Motor neuron (in vitro differentiated cells): ENCODE results near the gene CLPTM1L. TPM values are rescaled to one million over a fixed set of nuclear protein-coding genes. Genes with fewer than 3 reads are reported as not detected.

ENCODE experiments used
- ATAC-seq, 8 experiments: fragments of 200-7000 bp; cut with Tn5 transposase; replicated peaks in 6 of 8; 2 replicates each; pipeline ENCODE4 v1.8.0; 2021; ENCODE audit warnings: mild to moderate bottlenecking in 8 of 8, moderate library complexity in 8 of 8
- H3K27ac ChIP-seq, 2 donors: fragments of 250-450 bp; sonication (Bioruptor Pico); 2 replicates each; pipeline ENCODE4 v1.9.0; 2021; ENCODE audit warnings: antibody characterized with exemption in 2 of 2, mild to moderate bottlenecking in 2 of 2, moderate library complexity in 1 of 2
- H3K4me1 ChIP-seq, 2 donors: fragments of 250-450 bp; sonication (Bioruptor Pico); replicated peaks in 1 of 2; 2 replicates each; pipeline ENCODE4 v1.6.1; 2021; ENCODE audit warnings: antibody characterized with exemption in 2 of 2, mild to moderate bottlenecking in 2 of 2, moderate library complexity in 1 of 2
- H3K4me3 ChIP-seq, 5 donors: fragments of 250-450 bp; sonication (Bioruptor Pico); 2 replicates each; pipeline ENCODE4 v1.9.0; 2021; ENCODE audit warnings: antibody characterized with exemption in 5 of 5, mild to moderate bottlenecking in 5 of 5, moderate library complexity in 4 of 5
- WGBS, 10 experiments: fragments of 450-650 bp; shearing (Covaris generic); methylation state at CpG; one replicate each; pipeline ENCODE4 v1.0.0; 2022; 5-methylcytosine and 5-hydroxymethylcytosine counted together
- in situ Hi-C, 9 experiments: fragments of 400-800 bp; cut with MboI; loops; one replicate each; pipeline ENCODE4 v1.15.0; 2021; ENCODE audit warnings: low sequenced_read_pairs in 9 of 9, low pct_unique_long_range_greater_than_20kb in 2 of 9; ENCODE audit not compliant: unreplicated experiment in 9 of 9
- total RNA-seq, 8 experiments: library from RNA; unstranded; fragments of 300-600 nt; gene quantifications; 2 replicates each; pipeline versions ENCODE4 v1.2.3 to v1.2.4, GENCODE V29; 2022

Gene CLPTM1L
- total RNA-seq, 8 experiments from 2014 or later, result 42.4 to 132 (median 77.7) TPM

GRCh38 chr5:1322955-1323802 lies 21.7 kb downstream of the CLPTM1L start:
- Histone ChIP-seq H3K4me3 (no peak overlapping the region), H3K27ac (no peak overlapping the region), H3K4me1 (no peaks in the 10 kb centered on the region)
- in situ Hi-C loops, result no loop called here
- WGBS, 10 experiments, result 40 to 100% (median 90%) methylated on average over 1 to 6 of the region's 24 CpGs; no CpG with 5 or more reads in 3 of the 10 experiments
- no peak for ATAC-seq

- Histone ChIP-seq H3K4me3 (no peak overlapping the region), H3K27ac (no peak overlapping the region), H3K4me1 (no peaks in the 10 kb centered on the region)
- no peak for ATAC-seq
- in situ Hi-C loops, result no loop called here
- 80 to 100% (median 96%) methylated on average over 1 to 5 of the region's 22 CpGs; no CpG with 5 or more reads in 3 of the 10 experiments for WGBS, 10 experiments
Measured at GRCh38 chr5:1322036-1322900, 22.6 kb downstream of the CLPTM1L start.

- no peaks in the 10 kb centered on the region for H3K4me1 ChIP-seq
- no peak for ATAC-seq
- 97 to 100% (median 100%) methylated on average over 1 to 7 of the region's 16 CpGs; no CpG with 5 or more reads in 6 of the 10 experiments for WGBS, 10 experiments
- no peak overlapping the region for H3K27ac ChIP-seq
- in situ Hi-C loops, result no loop called here
- H3K4me3 ChIP-seq, result no peak overlapping the region
Measured at GRCh38 chr5:1321576-1321975, 23.3 kb downstream of the CLPTM1L start.

- no peak overlapping the region for H3K27ac ChIP-seq
- WGBS, 10 experiments, result 50 to 93% (median 84%) methylated on average over 1 to 23 of the region's 36 CpGs; no CpG with 5 or more reads in 2 of the 10 experiments
- no peaks in the 10 kb centered on the region for H3K4me1 ChIP-seq
- no peak for ATAC-seq
- in situ Hi-C loops, result no loop called here
- H3K4me3 ChIP-seq, result no peak overlapping the region
Measured at GRCh38 chr5:1320436-1321344, 24.2 kb downstream of the CLPTM1L start.

GRCh38 chr5:1319436-1320256 lies 25.3 kb downstream of the CLPTM1L start:
- 83 to 100% (median 98%) methylated on average over 1 to 12 of the region's 21 CpGs; no CpG with 5 or more reads in 5 of the 10 experiments for WGBS, 10 experiments
- H3K27ac ChIP-seq, result no peak overlapping the region
- ATAC-seq, result no peak
- in situ Hi-C loops, result no loop called here
- H3K4me1 ChIP-seq, result no peaks in the 10 kb centered on the region
- H3K4me3 ChIP-seq, result no peak overlapping the region

- in situ Hi-C loops, result no loop called here
- H3K4me3 ChIP-seq, result no peak overlapping the region
- no peaks in the 10 kb centered on the region for H3K4me1 ChIP-seq
- ATAC-seq, result no peak
- H3K27ac ChIP-seq, result no peak overlapping the region
- WGBS, 10 experiments, result 80 to 100% (median 97%) methylated on average over 1 to 12 of the region's 29 CpGs; no CpG with 5 or more reads in 4 of the 10 experiments
Measured at GRCh38 chr5:1318659-1319251, 26.1 kb downstream of the CLPTM1L start.

- Histone ChIP-seq H3K4me1 (no peaks in the 10 kb centered on the region), H3K4me3 (no peak overlapping the region), H3K27ac (no peak overlapping the region)
- in situ Hi-C loops, result no loop called here
- no peak for ATAC-seq
- WGBS, 10 experiments, result 80 to 100% (median 90%) methylated on average over 1 to 10 of the region's 26 CpGs; no CpG with 5 or more reads in 1 of the 10 experiments
Measured at GRCh38 chr5:1317921-1318565, 26.9 kb downstream of the CLPTM1L start.

- WGBS, 10 experiments, result 53 to 100% (median 81%) methylated on average over 1 to 10 of the region's 17 CpGs; no CpG with 5 or more reads in 1 of the 10 experiments
- in situ Hi-C loops, result no loop called here
- Histone ChIP-seq H3K4me3 (no peak overlapping the region), H3K27ac (no peak overlapping the region), H3K4me1 (no peaks in the 10 kb centered on the region)
- no peak for ATAC-seq
Measured at GRCh38 chr5:1316588-1317340, 28.1 kb downstream of the CLPTM1L start.

GRCh38 chr5:1315709-1316587 lies 29.0 kb downstream of the CLPTM1L start:
- 17 to 90% (median 46%) methylated on average over 2 to 19 of the region's 33 CpGs; no CpG with 5 or more reads in 1 of the 10 experiments for WGBS, 10 experiments
- Histone ChIP-seq H3K4me3 (no peak overlapping the region), H3K4me1 (no peaks in the 10 kb centered on the region), H3K27ac (no peak overlapping the region)
- peak in 4 of 8 experiments; percentile 19 to 37 (median 30) for ATAC-seq
- in situ Hi-C loops, result no loop called here
